GM12872 (cell line): Measurements from ENCODE around the gene CACNA1B.

Experiments
- CTCF ChIP-seq: IDR thresholded peaks from 3 replicates; pipeline ENCODE4 v1.5.1; 2011; ENCODE audit warnings: low read depth, mild to moderate bottlenecking, low read length, moderate library complexity; ENCODE audit not compliant: insufficient read depth

The CACNA1B gene

GRCh38 chr9:137975527-137975913 lies 97.9 kb downstream of the CACNA1B start:
- TF ChIP-seq CTCF: no peak

- TF ChIP-seq CTCF: no peak
Observed at GRCh38 chr9:137975936-137976565, 98.5 kb downstream of the CACNA1B start.

- TF ChIP-seq CTCF: no peak
Observed at GRCh38 chr9:137977571-137978261, 100.1 kb downstream of the CACNA1B start.

GRCh38 chr9:137978262-137978714 lies 100.7 kb downstream of the CACNA1B start:
- no peak for TF ChIP-seq CTCF

- TF ChIP-seq CTCF: no peak
Observed at GRCh38 chr9:137982200-137982599, 104.6 kb downstream of the CACNA1B start.

- no peak for TF ChIP-seq CTCF
Observed at GRCh38 chr9:137984005-137984404, 106.4 kb downstream of the CACNA1B start.

GRCh38 chr9:137984520-137985257 lies 107.1 kb downstream of the CACNA1B start:
- no peak for TF ChIP-seq CTCF
